ENCODE measurements around the gene TSPAN14. TPM values are rescaled to one million over a fixed set of nuclear protein-coding genes. Genes with fewer than 3 reads are reported as not detected.
"Not testable (repeated sequence)": the region's sequence is repeated elsewhere in the genome, so short reads cannot be mapped to it uniquely, and the experiment has no call there.

The TSPAN14 gene, protein sequence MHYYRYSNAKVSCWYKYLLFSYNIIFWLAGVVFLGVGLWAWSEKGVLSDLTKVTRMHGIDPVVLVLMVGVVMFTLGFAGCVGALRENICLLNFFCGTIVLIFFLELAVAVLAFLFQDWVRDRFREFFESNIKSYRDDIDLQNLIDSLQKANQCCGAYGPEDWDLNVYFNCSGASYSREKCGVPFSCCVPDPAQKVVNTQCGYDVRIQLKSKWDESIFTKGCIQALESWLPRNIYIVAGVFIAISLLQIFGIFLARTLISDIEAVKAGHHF
- total RNA-seq: 88.0 and 124 TPM in 2 replicates

DNA sequence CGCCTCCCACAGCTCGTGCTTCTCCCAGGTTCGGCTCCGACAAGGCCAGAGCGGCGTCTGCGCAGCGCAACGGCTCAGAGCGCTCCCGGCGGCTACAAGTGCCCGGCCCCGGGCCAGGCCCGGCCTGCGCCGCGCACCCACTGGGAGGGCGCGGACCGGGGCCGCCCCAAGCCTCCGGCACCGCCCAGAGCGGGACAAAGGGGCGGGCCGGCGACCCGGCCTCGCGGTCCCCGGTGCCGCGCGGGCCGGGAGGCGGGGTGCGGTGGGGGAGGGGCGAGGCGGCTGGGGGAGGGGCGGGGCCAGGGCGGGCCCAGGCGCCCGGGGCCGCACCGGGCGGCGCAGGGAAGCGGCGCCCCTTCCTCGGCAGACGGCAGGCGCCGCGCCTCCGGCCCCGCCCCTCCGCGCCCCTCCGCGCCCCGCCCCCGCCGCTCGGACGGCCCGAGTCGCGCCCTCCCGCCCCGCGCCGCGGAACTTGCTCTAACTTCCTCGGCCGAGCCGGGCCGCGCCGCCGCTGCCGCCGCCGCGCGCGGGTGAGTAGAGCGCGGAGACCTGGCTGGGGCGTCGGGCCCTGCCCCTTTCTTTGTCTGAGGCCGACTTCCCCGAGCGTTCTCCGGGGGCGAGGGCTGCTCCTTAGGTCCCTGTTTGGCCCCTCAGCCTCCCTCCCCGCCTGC is at the start of gene TSPAN14:
TSS of gene TSPAN14 (plus strand) at position 469 of the 671 bp plus-strand sequence. CDS start 34,924 bp downstream, outside the sequence.
- DNase-seq (ENCODE audit: low read depth, low spot score): peak; percentile 51

DNA sequence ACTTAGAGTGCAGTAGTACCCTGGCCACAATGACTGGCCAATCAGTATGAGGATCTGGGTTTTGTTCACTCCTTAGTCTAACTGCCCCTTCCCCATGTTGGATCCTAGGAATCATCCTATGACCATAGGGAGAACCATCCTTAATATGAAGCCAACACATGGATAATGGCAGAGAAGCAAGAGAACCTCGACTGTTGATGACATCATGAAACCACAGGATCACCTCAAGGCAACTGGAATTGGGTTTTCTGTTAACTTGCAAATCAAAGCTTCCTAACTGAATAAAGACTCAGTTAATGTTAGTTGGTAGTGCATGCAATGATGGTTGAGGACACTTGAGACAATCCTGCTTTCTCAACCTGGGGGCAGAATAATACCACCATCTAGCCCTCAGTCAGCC is 49.1 kb upstream of the TSPAN14 start:
- no peak for DNase-seq (ENCODE audit: low read depth, low spot score)

DNA sequence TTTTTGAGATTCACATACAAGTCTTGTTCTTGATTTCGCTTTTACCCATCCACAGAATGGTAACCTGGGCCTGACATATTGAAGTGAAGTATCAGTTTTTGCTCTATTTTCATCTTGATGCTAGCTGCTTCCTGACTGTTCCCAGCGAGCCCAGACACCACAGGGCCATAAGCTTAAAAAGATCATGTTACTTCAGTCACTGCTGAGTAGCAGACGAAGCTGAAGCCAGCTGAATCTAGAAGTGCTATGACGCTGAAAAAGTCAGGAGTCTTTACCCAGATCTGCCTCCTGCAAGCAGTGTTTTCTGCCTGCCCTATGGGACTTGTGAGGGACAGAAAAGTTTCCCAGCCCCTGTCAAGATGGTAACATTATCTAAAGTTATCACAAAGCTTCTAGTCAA is 48.5 kb upstream of the TSPAN14 start:
- DNase-seq (ENCODE audit: low read depth, low spot score): no peak

DNA sequence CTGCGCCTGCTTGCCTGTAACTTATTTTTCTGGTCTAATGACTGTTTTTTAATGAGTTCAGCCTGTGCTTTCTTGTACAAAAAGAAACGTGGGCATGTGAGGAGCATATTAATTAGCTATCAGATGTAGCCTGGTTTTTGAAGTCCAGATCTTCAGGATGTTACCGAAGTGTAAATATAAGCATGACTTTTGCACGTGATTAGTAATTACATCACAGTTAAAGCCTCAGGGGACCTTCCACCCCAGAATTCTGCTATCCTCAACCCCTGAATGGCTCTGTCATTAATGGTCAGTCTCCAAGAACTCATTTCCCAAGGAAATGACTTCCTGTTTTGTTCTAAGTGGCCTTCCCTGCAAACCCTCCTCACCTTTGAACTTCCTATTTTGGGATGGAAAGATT is 47.9 kb upstream of the TSPAN14 start:
- DNase-seq (ENCODE audit: low read depth, low spot score): no peak

DNA sequence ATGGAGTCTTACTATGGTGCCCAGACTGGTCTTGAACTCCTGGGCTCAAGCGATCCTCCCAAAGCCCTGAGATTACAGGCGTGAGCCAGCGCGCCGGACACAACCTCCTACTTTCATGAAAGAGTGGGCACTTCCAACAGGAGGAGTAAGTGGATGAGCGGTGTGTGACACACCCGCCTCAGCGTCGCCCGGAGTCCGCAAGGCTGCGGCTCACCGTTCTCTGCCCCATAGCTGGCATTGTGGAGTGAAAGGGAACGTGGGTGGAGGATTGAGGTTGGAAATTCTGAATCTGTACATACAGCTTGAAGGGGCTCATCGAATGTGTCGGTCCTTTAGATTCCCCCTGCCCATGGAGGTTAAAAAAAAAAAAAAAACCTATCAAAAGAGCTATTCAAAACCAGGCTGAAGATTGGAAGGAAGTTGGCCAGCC is 46.3 kb upstream of the TSPAN14 start:
- DNase-seq (ENCODE audit: low read depth, low spot score): no peak

DNA sequence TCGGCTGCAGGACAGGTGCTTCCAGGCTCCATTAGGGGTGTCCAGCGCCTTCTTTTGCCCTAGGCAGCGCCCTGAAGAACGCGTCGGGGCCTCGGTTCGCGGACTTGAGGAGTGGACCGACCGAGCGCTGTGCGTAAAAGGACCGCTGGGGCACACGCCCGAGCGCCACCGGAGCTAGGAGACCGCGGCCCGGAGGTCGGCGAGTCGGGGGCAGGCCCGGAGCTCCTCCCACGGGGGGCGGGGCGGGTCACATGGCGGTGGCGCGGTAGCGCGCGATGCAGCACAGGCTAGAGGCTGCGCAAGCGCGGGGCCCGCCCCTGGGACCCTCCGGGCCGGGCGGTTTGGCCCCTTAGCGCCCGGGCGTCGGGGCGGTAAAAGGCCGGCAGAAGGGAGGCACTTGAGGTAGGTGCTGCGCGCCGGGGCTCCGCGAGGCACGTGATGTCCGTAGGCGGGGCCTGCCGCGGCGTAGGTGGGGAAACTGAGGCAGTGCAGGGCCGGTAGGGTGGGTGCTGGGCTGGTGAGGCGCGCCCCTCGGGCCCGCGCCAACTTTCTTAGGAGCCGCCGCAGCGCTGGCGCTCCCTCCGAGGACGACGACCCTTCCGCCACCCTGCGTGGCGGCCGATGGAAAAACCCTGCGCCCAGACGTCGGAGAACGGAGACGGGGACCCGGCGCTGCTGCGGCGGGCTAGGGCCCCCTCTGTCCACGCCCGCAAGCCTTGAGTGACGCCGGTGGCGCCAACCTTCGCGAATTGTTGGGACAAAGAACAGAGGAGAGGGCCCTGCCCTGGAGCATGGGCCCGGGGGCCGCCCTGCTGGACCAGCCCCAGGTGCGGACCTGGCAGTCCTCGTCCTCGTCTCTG is 45.6 kb upstream of the TSPAN14 start, which contains the start of gene PRXL2A:
TSS of gene PRXL2A (plus strand) at position 310 of the 860 bp plus-strand sequence. CDS start 11,917 bp downstream, outside the sequence.
- DNase-seq (ENCODE audit: low read depth, low spot score): peak; percentile 43

DNA sequence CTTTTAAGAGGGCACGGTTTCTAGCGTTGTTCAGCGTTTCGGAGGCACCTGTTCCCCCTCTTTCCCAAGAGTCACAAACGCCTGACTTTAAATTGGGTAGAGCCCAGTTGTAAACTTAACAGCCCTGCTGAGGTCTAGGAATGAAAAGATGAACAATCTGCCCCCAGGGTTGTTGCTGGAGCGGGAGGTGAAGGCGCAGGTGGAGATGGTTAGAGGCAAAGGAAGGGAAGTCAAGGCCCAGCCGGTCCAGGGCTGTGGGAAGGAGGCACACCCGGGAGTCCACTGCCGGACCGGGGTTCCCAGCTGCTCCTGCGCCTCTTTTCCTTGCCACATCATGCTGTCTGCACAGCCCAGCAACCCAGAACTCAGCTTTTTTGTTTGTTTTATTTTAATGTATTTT is 45.0 kb upstream of the TSPAN14 start:
- no peak for DNase-seq (ENCODE audit: low read depth, low spot score)

DNA sequence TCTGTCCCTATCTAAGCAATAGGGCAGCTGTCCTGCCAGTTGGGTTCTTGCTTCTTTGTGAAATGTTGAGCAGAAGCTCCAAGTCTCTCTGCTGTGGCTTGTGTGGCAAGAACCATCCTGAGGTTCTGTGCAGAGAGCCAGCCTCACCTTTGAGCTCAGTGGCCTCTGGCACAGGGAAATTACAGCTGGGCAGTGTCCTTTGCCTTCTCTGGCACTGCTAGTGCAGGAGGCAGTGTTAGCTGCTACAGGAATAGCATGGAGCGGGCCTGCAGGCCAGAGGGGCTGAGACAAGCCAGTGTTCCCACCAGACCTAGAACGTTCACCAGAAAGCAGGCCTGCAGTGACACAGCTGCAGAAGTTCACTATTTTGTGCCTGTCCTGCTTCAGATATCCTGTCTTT is 44.0 kb upstream of the TSPAN14 start:
- no peak for DNase-seq (ENCODE audit: low read depth, low spot score)

DNA sequence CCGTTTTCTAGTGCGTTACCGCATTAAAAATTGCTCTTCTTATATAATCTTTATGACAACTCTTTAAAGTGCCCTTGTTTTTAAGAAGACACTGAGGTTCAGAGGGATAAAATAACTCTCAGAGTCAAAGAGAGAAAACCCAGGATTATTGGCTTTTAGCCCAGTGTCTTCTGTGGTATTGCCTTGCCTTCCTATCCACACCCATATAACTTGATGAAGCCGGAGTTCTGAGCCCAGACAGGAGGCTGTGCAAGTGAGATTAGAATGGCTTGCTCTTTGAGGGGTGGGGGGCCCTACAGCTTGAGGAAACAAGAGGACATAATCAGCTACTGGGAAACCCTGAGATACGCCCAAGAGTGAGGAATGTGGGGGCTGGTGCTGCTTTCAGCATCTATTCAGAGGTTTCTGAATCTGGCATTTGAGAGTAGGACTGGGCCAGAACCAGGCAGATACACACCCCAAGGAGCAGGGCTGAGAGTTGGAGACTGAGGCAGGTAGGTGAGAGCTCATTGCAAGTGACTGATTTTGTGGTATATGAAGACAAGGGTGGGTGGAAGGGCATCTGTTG is 43.4 kb upstream of the TSPAN14 start:
- DNase-seq (ENCODE audit: low read depth, low spot score): no peak

DNA sequence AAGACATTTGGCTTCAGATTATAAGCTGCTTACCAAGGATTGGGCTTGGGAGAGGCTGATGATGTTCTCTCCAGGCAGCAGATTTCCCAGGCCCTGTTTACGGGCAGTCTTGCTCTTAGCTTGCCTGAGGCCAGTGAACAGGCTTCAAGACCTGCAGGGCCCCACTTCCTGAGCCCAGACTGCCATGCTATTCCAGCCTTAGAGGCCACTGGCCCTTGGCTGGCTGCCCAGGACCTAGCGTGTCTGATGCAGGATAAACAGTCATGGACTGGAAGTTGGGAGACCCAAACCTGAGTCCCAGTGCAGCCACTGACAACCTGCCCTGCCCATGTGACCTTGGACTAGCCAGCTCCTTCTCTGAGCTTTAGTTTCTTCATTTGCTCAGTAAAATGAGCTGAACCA is 42.8 kb upstream of the TSPAN14 start:
- DNase-seq (ENCODE audit: low read depth, low spot score): peak; percentile 87

DNA sequence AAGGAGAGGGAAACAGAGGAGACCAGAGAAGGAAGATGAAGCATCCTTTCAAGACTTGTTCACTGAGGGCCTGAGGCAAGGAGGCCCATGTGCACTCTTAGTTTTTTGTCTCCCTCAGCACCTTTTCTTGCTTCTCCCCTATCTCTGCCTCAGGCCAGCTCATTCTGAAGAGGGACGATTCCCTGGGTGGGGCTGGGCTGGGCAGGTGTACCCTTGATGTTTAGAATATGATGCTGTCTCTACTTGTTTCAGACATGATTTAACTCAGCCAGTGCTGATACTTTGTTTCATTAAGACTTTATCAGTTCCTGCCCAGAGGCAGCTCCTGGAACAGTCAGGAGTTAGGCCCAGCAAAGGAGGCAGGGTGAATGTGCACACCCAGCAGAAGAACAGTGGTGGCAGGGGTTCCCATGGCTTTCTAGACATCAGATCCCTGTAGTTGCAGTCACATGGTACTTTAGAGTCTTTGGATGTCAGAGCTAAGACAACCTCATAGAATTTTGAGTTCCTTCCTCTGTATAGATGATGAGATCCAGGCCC is 42.4 kb upstream of the TSPAN14 start:
- DNase-seq (ENCODE audit: low read depth, low spot score): no peak

DNA sequence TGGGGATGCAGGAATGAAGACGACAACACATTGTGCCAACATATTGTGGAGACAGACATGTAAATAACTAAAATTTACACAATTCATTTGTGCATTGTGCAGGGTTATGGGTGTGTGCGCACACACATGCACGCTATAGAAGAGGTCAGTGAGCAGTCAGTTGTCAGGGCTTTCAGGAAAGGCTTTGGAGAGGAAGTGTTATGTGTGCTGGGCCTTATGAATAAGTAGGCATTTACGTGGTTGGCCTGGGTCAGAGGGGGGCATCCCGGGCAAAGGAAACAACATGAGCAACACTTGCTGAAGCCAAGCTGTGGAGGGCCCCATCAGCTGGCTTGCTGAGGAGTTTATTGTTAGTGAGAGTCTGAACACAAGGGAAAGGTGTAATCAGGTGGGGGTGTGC is 41.6 kb upstream of the TSPAN14 start:
- peak; percentile 89 for DNase-seq (ENCODE audit: low read depth, low spot score)

DNA sequence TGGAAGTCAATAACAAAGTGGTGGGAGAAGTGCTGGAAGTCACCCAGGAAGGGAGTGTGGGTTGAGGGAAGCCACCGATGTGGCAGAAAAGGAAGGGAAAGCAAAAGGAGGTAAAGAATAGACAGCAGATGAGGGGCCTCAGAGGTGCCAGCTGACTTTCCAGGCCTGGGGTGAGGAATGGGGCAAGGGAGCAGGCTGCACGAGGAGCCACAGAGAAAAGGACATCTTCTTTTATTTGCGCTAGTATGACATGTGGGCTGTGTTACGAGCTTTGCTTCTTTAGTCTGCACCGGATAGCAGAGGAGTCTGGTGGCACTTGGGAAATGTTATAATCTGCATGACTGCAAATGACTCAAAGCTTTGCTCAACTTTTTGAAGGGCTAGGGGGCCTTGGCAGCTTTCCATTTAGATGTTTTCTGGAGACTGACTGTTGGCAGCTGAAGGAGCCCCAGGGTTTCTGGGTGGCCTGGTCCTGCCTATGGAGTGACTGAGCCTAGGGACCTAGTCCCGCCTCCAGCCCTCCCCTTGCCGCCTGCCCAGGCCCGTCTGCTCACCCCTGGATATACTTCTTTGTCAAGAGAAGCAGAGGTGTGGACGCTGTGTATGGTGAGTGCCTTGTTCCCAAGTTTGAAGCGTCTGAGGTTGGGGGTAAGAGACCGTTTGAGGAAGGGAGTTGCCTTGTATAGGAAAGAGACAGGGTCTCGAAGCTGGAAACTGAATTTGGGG is 40.7 kb upstream of the TSPAN14 start:
- DNase-seq (ENCODE audit: low read depth, low spot score): no peak

DNA sequence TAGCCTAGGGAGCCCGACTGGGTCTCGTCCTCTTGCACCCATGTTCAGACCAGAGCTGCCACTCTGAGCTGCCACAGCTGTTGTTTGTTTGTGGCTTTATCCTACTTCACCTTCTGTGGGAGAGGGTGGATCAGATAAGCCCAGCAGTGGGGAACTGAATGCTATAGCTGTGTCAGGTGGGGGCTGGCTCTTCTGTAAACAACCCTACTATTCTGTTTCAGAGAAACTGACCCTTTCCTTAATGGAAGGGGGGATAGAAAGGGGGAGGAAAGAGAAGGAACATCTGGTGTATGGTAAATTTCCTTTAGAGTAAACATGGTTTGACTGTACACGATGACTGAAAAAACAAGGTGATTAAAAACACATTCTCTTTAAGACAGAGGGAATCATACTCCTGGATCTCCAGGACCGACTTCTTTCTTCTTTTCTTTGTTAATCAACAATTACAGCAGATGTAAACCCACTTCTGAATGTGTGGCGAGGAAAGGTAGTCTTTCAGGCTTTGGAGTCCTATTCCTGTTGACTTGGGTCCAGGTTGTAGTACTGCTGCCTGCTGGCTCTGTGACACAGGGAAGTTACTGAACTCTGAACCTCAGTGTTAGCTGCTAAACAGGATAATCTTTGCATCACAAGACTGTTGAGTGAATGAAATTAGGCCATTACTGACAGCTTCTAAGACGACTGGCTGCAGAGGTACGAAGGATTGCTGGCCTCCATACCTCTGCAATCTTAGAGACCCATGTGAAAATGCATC is 39.8 kb upstream of the TSPAN14 start:
- no peak for DNase-seq (ENCODE audit: low read depth, low spot score)

DNA sequence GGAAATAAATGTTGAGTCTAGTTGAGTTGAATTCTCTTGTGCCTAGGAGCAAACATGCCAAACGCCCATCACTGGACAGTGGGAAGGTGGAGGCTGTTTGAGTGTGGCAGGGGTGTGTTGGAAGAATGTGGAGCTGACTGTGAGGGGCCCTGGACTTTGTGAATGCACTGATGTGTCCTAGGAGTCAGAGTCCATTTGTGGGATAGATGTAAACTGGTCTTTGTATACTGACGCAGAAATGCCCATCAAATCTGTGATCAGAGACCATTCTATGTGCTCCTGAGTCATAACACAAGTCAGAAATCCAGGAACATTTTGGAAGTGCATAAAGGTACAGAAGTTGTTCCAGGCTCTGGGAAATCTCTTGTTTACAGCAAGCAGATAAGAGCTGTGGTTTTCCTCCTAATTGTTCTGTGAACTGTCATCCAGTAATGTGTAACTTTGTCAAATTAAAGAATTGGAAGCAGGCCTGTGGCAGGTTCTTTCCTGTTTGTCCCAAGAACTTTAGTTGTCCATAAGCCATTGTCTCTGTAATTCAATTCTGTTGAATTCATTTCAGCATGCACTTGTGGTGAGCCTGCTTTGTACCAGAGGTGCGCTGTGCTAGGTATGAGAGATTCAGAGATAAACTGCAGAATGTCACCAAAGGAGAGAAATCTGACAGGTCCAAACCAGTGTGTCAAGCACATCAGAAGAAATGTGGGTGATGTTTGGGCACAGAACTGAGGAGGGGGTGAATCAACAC is 38.2 kb upstream of the TSPAN14 start:
- no peak for DNase-seq (ENCODE audit: low read depth, low spot score)

DNA sequence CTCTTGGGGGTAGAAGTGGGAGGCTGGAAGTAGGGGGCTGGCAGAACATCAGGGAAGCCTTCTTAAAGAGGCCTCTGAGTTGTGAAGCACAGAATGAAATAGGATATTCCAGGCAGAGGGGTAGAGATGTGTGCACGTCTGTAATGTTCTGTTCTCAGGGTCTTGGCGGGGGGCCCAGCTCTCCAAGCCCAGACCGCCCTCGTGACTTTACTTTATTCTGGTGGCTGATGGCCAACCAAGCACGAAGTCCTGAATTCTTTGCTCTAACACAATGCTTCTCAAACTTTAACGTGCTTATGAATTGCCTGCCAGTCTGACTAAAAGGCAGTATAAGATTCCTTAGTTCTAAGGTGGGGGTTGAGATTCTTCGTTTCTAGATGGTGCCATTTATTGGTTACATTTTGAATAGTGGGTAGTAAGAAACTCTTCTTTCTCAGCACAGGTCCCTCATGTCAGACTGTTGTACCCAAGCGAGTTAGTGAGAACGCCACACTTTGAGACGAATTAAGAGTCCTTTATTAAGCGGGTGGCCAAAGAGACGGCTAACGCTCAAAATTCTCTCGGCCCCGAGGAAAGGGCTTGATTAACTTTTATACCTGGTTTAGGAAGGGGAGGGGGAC is 37.5 kb upstream of the TSPAN14 start:
- DNase-seq (ENCODE audit: low read depth, low spot score): peak; percentile 37

DNA sequence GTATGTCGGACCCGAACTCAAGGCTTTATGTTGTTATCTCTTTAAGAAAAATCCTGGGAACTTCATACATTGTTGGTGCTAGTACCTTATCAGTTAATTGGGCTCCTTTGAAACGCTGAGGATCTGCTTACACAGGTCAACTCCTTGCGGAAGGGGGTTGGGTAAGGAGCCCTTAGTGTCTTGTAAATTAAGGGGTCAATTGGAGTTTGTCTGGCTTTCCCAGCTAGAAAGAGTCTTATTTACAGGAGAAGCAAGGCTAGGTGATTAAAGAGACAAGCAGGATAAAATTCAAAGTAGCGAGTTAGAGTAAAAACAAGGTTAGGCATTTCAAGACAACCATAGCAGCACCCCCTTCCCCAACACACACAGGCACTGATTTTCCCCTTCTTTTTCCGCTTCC is 36.9 kb upstream of the TSPAN14 start:
- not testable (repeated sequence) for DNase-seq (ENCODE audit: low read depth, low spot score)

DNA sequence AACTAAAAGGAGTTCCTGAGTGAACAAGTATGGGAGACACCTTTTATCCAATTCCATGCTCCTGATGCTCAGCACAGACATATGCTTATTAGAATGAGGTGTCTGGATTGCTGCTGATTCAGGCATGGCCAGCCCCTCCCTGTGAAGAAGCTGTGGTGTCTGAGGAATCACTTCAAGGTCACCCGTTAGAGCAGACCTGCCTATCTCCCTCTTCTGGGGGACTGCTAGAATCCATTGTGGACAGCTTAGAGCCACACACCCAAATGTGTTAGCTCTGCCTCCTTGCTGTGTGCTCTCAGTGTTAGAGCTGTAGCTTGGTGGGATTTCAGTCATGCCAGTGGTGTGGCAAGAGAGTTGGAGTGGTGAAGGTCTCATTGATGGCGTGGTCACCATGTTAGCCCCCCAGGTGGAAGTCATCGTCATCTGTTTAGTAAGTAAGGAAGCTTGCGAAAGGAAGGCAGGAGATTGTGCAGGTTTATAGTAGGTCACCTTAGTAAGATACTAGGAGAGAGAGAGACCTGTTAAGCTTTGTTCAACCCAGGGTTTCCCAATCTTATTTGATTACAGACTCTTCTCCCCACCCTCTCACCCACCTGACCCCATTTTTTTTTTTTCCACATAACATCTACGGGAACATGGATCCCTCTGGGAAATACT is 32.9 kb upstream of the TSPAN14 start:
- DNase-seq (ENCODE audit: low read depth, low spot score): no peak
